ENCODE measurements around the gene ZBTB2.

DNA sequence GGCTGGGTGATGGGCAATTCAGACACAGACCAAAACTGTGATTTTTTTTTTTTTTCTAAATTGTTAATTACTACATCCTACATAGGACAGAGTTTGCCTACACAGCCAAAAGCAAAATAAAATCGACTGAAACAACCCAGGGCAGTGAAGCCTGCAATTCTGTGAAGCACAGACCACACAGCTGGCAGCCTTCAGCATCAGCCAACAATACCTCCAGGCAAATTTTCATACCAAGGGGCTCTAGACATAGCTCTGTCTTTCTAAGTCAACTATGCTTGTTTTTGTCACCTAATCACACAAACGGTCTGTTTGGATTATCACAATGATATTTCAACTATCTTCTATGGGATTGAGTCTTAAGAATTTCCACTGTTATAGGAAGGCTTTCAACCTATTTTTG lies 43.0 kb upstream of the ZBTB2 start:
- TF ChIP-seq, protein P1, sequence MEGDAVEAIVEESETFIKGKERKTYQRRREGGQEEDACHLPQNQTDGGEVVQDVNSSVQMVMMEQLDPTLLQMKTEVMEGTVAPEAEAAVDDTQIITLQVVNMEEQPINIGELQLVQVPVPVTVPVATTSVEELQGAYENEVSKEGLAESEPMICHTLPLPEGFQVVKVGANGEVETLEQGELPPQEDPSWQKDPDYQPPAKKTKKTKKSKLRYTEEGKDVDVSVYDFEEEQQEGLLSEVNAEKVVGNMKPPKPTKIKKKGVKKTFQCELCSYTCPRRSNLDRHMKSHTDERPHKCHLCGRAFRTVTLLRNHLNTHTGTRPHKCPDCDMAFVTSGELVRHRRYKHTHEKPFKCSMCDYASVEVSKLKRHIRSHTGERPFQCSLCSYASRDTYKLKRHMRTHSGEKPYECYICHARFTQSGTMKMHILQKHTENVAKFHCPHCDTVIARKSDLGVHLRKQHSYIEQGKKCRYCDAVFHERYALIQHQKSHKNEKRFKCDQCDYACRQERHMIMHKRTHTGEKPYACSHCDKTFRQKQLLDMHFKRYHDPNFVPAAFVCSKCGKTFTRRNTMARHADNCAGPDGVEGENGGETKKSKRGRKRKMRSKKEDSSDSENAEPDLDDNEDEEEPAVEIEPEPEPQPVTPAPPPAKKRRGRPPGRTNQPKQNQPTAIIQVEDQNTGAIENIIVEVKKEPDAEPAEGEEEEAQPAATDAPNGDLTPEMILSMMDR (IDR thresholded peaks at IDR 0.05; ENCODE audit: borderline replicate concordance, extremely low read depth, low read length, poor library complexity, severe bottlenecking): no peak
- TF ChIP-seq EZH2 (IDR thresholded peaks at IDR 0.05; ENCODE audit: borderline replicate concordance, low read depth, low read length, severe bottlenecking): no peak
